HCT116 (cell line): ENCODE results near the gene DDAH1. TPM values are rescaled to one million over a fixed set of nuclear protein-coding genes. Genes with fewer than 3 reads are reported as not detected.

Experiments used
- ATAC-seq: fragments of 200-7000 bp; cut with Tn5 transposase; 2 replicates; pipeline ENCODE4 v1.9.1; 2020; ENCODE audit warnings: mild to moderate bottlenecking, moderate library complexity
- BruUV-seq: library from RNA; stranded (reverse); fragments of 400-500 nt; replicated peaks from 2 replicates; lab custom pipeline; 2021; lab: Mats Ljungman, UMichigan
- CTCF ChIA-PET: fragments of 300-600 bp; sonication (Branson Sonifier 250); formaldehyde crosslinking; loops from one replicate; lab custom pipeline; 2021; ENCODE audit warnings: antibody characterized with exemption; lab: Charles Lee
- POLR2A ChIA-PET: fragments of 300-600, 350-600 bp; sonication (Branson Sonifier 250); formaldehyde crosslinking; loops from one replicate; lab custom pipeline; 2021; ENCODE audit warnings: antibody characterized with exemption; lab: Charles Lee
- RAD21 ChIA-PET, 2 experiments: fragments of 300-600 bp; sonication (Branson Sonifier 250); formaldehyde crosslinking; loops; one replicate each; lab custom pipeline; 2023; ENCODE audit warnings: low total read pairs in 2 of 2; ENCODE audit not compliant: uncharacterized antibody in 2 of 2, unreplicated experiment in 2 of 2, low non-redundant PET in 1 of 2; lab: Charles Lee
- DNase-seq: peaks from one replicate; pipeline ENCODE4 v3.0.0-alpha.2; 2010; ENCODE audit warnings: low read depth, low spot score
- H2AFZ ChIP-seq: fragments of 200-600 bp; shearing (Covaris generic), sonication (generic); 2 replicates; pipeline ENCODE4 v1.6.1; 2017; ENCODE audit warnings: low read depth, mixed run types, mixed read lengths, antibody characterized with exemption, low read length; ENCODE audit not compliant: poor library complexity, severe bottlenecking
- H3K27ac ChIP-seq: 2 replicates; pipeline ENCODE4 v1.5.1; 2012; ENCODE audit warnings: low read depth, low read length
- H3K27me3 ChIP-seq: fragments of 200-600 bp; sonication (generic); 2 replicates; pipeline ENCODE4 v1.6.1; 2016; ENCODE audit warnings: mixed run types, low read length, mixed read lengths; ENCODE audit not compliant: insufficient read depth
- H3K36me3 ChIP-seq, 2 experiments: fragments of 200-500 bp in 1 of 2; fragments of 200-600 bp in 1 of 2; sonication (Bioruptor generic) in 1 of 2; sonication (generic) in 1 of 2; 2 replicates each; pipeline versions ENCODE4 v1.5.1 to v1.6.1; 2014 to 2016; ENCODE audit warnings: low read length in 2 of 2, inconsistent platforms in 1 of 2, mixed read lengths in 1 of 2, mixed run types in 1 of 2; ENCODE audit not compliant: insufficient read depth in 2 of 2, control insufficient read depth in 1 of 2
- H3K4me1 ChIP-seq, 2 experiments: fragments of 200-600 bp in 1 of 2; sonication (generic) in 1 of 2; 2 replicates each; pipeline versions ENCODE4 v1.5.1 to v1.6.1; 2012 to 2017; ENCODE audit warnings: low read length in 2 of 2, inconsistent platforms in 1 of 2, mild to moderate bottlenecking in 1 of 2, mixed read lengths in 1 of 2, mixed run types in 1 of 2, moderate library complexity in 1 of 2; ENCODE audit not compliant: insufficient read depth in 2 of 2, control insufficient read depth in 1 of 2
- H3K4me2 ChIP-seq: fragments of 200-600 bp; sonication (generic); 2 replicates; pipeline ENCODE4 v1.6.1; 2017; ENCODE audit warnings: mixed run types, low read length, mixed read lengths
- H3K4me3 ChIP-seq, 2 experiments: fragments of 200-600 bp in 1 of 2; sonication (generic) in 1 of 2; replicated peaks in 1 of 2; 2 replicates each; pipeline ENCODE4 v1.5.1; 2011 to 2016; ENCODE audit warnings: low read length in 2 of 2, control low read depth in 1 of 2, low read depth in 1 of 2, mild to moderate bottlenecking in 1 of 2, mixed read lengths in 1 of 2, mixed run types in 1 of 2
- H3K79me2 ChIP-seq: fragments of 200-600 bp; sonication (generic); 2 replicates; pipeline ENCODE4 v1.6.1; 2017; ENCODE audit warnings: mild to moderate bottlenecking, mixed run types, low read length, moderate library complexity, mixed read lengths; ENCODE audit not compliant: insufficient read depth
- H3K9ac ChIP-seq: fragments of 200-600 bp; sonication (generic); 2 replicates; pipeline ENCODE4 v1.6.1; 2016; ENCODE audit warnings: low read length, mixed read lengths
- H3K9me2 ChIP-seq: fragments of 200-600 bp; sonication (generic), shearing (Covaris generic); 2 replicates; pipeline ENCODE4 v1.6.1; 2017; ENCODE audit warnings: mixed run types, mild to moderate bottlenecking, moderate library complexity; ENCODE audit not compliant: insufficient read depth
- H3K9me3 ChIP-seq, 2 experiments: fragments of 200-500 bp in 1 of 2; fragments of 200-600 bp in 1 of 2; sonication (Bioruptor generic) in 1 of 2; sonication (generic) in 1 of 2; 2 replicates each; pipeline ENCODE4 v1.6.1; 2014 to 2017; ENCODE audit warnings: low read length in 2 of 2, mixed read lengths in 2 of 2, inconsistent platforms in 1 of 2, low read depth in 1 of 2, mild to moderate bottlenecking in 1 of 2, mixed run types in 1 of 2, moderate library complexity in 1 of 2; ENCODE audit not compliant: control insufficient read depth in 1 of 2, insufficient read depth in 1 of 2
- H4K20me1 ChIP-seq: fragments of 200-600 bp; sonication (generic), shearing (Covaris generic); 2 replicates; pipeline ENCODE4 v1.6.1; 2017; ENCODE audit warnings: mixed run types, mild to moderate bottlenecking, moderate library complexity; ENCODE audit not compliant: insufficient read depth
- CEBPB ChIP-seq: IDR thresholded peaks from 2 replicates; pipeline ENCODE4 v1.6.1; 2012; ENCODE audit warnings: low read depth
- ELF1 ChIP-seq: IDR thresholded peaks from 2 replicates; pipeline ENCODE4 v1.6.1; 2012; ENCODE audit warnings: low read depth, borderline replicate concordance
- EZH2phosphoT487 ChIP-seq: fragments of 200-600 bp; IDR thresholded peaks from 2 replicates; pipeline ENCODE4 v1.6.1; 2018; ENCODE audit warnings: antibody characterized with exemption, borderline replicate concordance
- POLR2A ChIP-seq: IDR thresholded peaks from 2 replicates; pipeline ENCODE4 v1.7.0; 2011; ENCODE audit warnings: borderline replicate concordance; ENCODE audit not compliant: insufficient read depth, insufficient read length; ENCODE audit errors: extremely low read depth
- POLR2AphosphoS5 ChIP-seq: IDR thresholded peaks from 2 replicates; pipeline ENCODE4 v1.6.1; 2011; ENCODE audit warnings: mild to moderate bottlenecking, low read depth, low read length, moderate library complexity
- RAD21 ChIP-seq: IDR thresholded peaks from 2 replicates; pipeline ENCODE4 v1.6.1; 2012; ENCODE audit warnings: low read depth, mild to moderate bottlenecking
- SIN3A ChIP-seq: IDR thresholded peaks from 2 replicates; pipeline ENCODE4 v1.6.1; 2012; ENCODE audit warnings: low read depth
- SP1 ChIP-seq: IDR thresholded peaks from 2 replicates; pipeline ENCODE4 v1.6.1; 2012; ENCODE audit warnings: low read depth
- YY1 ChIP-seq: IDR thresholded peaks from 2 replicates; pipeline ENCODE4 v1.6.1; 2011; ENCODE audit warnings: low read length, low read depth, moderate library complexity, mild to moderate bottlenecking; ENCODE audit not compliant: insufficient replicate concordance; ENCODE audit errors: extremely low read depth
- ZFX ChIP-seq: fragments of 450-650 bp; IDR thresholded peaks from 2 replicates; pipeline ENCODE4 v1.6.1; 2017
- intact Hi-C: fragments of 100-400 bp; cut with micrococcal nuclease; formaldehyde crosslinking; loops from 2 replicates; pipeline ENCODE4 v1.10.0; 2022
- total RNA-seq: library from RNA; stranded (reverse); gene quantifications from one replicate; pipeline ENCODE4 v1.2.1, GENCODE V29; 2021; ENCODE audit not compliant: unreplicated experiment
- TF ChIP-seq, protein P1 (sequence below): IDR thresholded peaks from 2 replicates; pipeline ENCODE4 v1.6.1; 2011; ENCODE audit warnings: mild to moderate bottlenecking, low read length, moderate library complexity; ENCODE audit not compliant: insufficient replicate concordance; ENCODE audit errors: extremely low read depth
- TF ChIP-seq, protein P2 (sequence below): IDR thresholded peaks from 2 replicates; pipeline ENCODE4 v1.6.1; 2012
- TF ChIP-seq, protein P3 (sequence below): IDR thresholded peaks from 2 replicates; pipeline ENCODE4 v1.6.1; 2012; ENCODE audit warnings: low read depth
- TF ChIP-seq, protein P4 (sequence below): IDR thresholded peaks from 2 replicates; pipeline ENCODE4 v1.6.1; 2012

Gene DDAH1
- total RNA-seq, 1 experiment from 2014 or later: 16.6 TPM

DNA sequence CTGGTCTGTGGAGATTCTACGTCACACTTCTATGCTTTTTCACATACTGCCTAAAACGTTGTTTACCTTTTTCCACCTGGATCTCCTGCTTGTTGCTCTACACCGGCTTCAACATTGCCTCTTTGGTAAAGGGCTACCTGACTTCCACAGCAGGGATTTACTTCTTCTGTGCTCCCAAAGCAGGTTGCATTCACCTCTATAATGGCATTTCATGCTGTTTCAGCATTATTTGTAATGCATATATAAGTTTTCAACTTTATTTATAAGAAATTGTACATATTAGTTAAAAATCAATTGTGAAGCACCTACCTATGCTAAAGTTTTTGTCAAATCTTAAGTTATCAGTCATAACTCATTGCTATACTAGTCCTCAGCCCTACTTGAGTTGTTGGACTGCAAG lies 55.4 kb downstream of the DDAH1 start:
- Histone ChIP-seq H2AFZ (no peak overlapping the region), H3K27me3 (no peaks in the 10 kb centered on the region), H3K27ac (no peak overlapping the region), H3K4me2 (no peak overlapping the region), H4K20me1 (no peaks in the 10 kb centered on the region), H3K79me2 (no peaks in the 10 kb centered on the region), H3K4me3 (no peak overlapping the region), H3K9me2 (no peaks in the 10 kb centered on the region), H3K36me3 (no peaks in the 10 kb centered on the region), H3K9ac (no peak overlapping the region), H3K4me1 (peaks cover 7 to 8% of the 10 kb centered on the region in 2 experiments; a peak in 3 of 4 replicates), H3K9me3 (no peaks in the 10 kb centered on the region)
- no TSS peak for BruUV-seq
- CTCF ChIA-PET: no interaction called here
- TF ChIP-seq ELF1: no peak
- no peak for TF ChIP-seq ZFX
- no peak for TF ChIP-seq CEBPB
- TF ChIP-seq EZH2phosphoT487: no peak
- TF ChIP-seq SP1: no peak
- TF ChIP-seq, protein P1, sequence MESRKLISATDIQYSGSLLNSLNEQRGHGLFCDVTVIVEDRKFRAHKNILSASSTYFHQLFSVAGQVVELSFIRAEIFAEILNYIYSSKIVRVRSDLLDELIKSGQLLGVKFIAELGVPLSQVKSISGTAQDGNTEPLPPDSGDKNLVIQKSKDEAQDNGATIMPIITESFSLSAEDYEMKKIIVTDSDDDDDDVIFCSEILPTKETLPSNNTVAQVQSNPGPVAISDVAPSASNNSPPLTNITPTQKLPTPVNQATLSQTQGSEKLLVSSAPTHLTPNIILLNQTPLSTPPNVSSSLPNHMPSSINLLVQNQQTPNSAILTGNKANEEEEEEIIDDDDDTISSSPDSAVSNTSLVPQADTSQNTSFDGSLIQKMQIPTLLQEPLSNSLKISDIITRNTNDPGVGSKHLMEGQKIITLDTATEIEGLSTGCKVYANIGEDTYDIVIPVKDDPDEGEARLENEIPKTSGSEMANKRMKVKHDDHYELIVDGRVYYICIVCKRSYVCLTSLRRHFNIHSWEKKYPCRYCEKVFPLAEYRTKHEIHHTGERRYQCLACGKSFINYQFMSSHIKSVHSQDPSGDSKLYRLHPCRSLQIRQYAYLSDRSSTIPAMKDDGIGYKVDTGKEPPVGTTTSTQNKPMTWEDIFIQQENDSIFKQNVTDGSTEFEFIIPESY: no peak
- no peak for TF ChIP-seq SIN3A
- TF ChIP-seq POLR2A: no peak
- TF ChIP-seq, protein P2, sequence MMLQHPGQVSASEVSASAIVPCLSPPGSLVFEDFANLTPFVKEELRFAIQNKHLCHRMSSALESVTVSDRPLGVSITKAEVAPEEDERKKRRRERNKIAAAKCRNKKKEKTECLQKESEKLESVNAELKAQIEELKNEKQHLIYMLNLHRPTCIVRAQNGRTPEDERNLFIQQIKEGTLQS: no peak
- TF ChIP-seq, protein P3, sequence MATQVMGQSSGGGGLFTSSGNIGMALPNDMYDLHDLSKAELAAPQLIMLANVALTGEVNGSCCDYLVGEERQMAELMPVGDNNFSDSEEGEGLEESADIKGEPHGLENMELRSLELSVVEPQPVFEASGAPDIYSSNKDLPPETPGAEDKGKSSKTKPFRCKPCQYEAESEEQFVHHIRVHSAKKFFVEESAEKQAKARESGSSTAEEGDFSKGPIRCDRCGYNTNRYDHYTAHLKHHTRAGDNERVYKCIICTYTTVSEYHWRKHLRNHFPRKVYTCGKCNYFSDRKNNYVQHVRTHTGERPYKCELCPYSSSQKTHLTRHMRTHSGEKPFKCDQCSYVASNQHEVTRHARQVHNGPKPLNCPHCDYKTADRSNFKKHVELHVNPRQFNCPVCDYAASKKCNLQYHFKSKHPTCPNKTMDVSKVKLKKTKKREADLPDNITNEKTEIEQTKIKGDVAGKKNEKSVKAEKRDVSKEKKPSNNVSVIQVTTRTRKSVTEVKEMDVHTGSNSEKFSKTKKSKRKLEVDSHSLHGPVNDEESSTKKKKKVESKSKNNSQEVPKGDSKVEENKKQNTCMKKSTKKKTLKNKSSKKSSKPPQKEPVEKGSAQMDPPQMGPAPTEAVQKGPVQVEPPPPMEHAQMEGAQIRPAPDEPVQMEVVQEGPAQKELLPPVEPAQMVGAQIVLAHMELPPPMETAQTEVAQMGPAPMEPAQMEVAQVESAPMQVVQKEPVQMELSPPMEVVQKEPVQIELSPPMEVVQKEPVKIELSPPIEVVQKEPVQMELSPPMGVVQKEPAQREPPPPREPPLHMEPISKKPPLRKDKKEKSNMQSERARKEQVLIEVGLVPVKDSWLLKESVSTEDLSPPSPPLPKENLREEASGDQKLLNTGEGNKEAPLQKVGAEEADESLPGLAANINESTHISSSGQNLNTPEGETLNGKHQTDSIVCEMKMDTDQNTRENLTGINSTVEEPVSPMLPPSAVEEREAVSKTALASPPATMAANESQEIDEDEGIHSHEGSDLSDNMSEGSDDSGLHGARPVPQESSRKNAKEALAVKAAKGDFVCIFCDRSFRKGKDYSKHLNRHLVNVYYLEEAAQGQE: no peak
- TF ChIP-seq RAD21: no peak
- TF ChIP-seq, protein P4, sequence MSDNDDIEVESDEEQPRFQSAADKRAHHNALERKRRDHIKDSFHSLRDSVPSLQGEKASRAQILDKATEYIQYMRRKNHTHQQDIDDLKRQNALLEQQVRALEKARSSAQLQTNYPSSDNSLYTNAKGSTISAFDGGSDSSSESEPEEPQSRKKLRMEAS: no peak
- no peak for TF ChIP-seq YY1
- no peak for TF ChIP-seq POLR2AphosphoS5
- no peak for ATAC-seq
- RAD21 ChIA-PET: no interaction called here
- DNase-seq: no peak
- intact Hi-C loops: no loop called here
- POLR2A ChIA-PET: no interaction called here
